Liver (tissue), 9 donors: Measurements from ENCODE around the gene ECEL1. TPM values are rescaled to one million over a fixed set of nuclear protein-coding genes. Genes with fewer than 3 reads are reported as not detected.

ENCODE experiments used
- DNase-seq: peaks from one replicate; pipeline ENCODE4 v3.0.0-alpha.2; 2017; ENCODE audit warnings: low spot score
- H3K27ac ChIP-seq, 2 donors: one replicate each; pipeline ENCODE4 v1.7.0; 2013; ENCODE audit warnings: inconsistent platforms in 2 of 2, low read length in 2 of 2, control low read depth in 1 of 2, low read depth in 1 of 2, mild to moderate bottlenecking in 1 of 2
- H3K27me3 ChIP-seq, 4 donors: one replicate each; pipeline versions ENCODE4 v1.6.1 to v1.7.0; 2013; ENCODE audit warnings: low read length in 3 of 4, inconsistent platforms in 1 of 4, mild to moderate bottlenecking in 1 of 4, moderate library complexity in 1 of 4; ENCODE audit not compliant: control insufficient read depth in 4 of 4, insufficient read depth in 4 of 4
- H3K36me3 ChIP-seq, 4 donors: one replicate each; pipeline versions ENCODE4 v1.6.1 to v1.7.0; 2013; ENCODE audit warnings: low read length in 3 of 4, mild to moderate bottlenecking in 3 of 4, low read depth in 1 of 4, moderate library complexity in 1 of 4; ENCODE audit not compliant: control insufficient read depth in 4 of 4, insufficient read depth in 3 of 4
- H3K4me1 ChIP-seq, 4 donors: one replicate each; pipeline versions ENCODE4 v1.6.1 to v1.7.0; 2013; ENCODE audit warnings: low read length in 3 of 4, mild to moderate bottlenecking in 3 of 4, moderate library complexity in 1 of 4; ENCODE audit not compliant: control insufficient read depth in 4 of 4, insufficient read depth in 4 of 4
- H3K4me3 ChIP-seq, 3 donors: one replicate each; pipeline versions ENCODE4 v1.6.1 to v1.7.0; 2013; ENCODE audit warnings: low read length in 3 of 3, control low read depth in 1 of 3, low read depth in 1 of 3, mild to moderate bottlenecking in 1 of 3
- H3K9ac ChIP-seq, 2 donors: one replicate each; pipeline ENCODE4 v1.7.0; 2013; ENCODE audit warnings: low read length in 2 of 2, mild to moderate bottlenecking in 2 of 2, moderate library complexity in 2 of 2, control low read depth in 1 of 2, low read depth in 1 of 2
- H3K9me3 ChIP-seq, 4 donors: one replicate each; pipeline versions ENCODE4 v1.6.1 to v1.7.0; 2013; ENCODE audit warnings: low read length in 3 of 4; ENCODE audit not compliant: control insufficient read depth in 4 of 4
- ATF3 ChIP-seq: IDR thresholded peaks from 2 replicates; pipeline ENCODE4 v1.6.1; 2016; ENCODE audit warnings: antibody characterized with exemption
- CTCF ChIP-seq: fragments of 150-350 bp; IDR thresholded peaks from 2 replicates; pipeline ENCODE4 v1.5.1; 2017; ENCODE audit warnings: improper control_type of control experiment, low read depth, low read length; ENCODE audit not compliant: missing input control
- EGR1 ChIP-seq, 2 donors: IDR thresholded peaks; 2 replicates each; pipeline ENCODE4 v1.6.1; 2016 to 2018; ENCODE audit warnings: antibody characterized with exemption in 2 of 2, low read depth in 2 of 2
- FOXA1 ChIP-seq: IDR thresholded peaks from 2 replicates; pipeline ENCODE4 v1.6.1; 2016; ENCODE audit warnings: antibody characterized with exemption
- FOXA2 ChIP-seq: IDR thresholded peaks from 2 replicates; pipeline ENCODE4 v1.6.1; 2016; ENCODE audit warnings: antibody characterized with exemption
- GABPA ChIP-seq, 2 donors: IDR thresholded peaks in 1 of 2; conservative IDR thresholded peaks in 1 of 2; 2 replicates each; pipeline ENCODE4 v1.6.1; 2016; ENCODE audit warnings: antibody characterized with exemption in 2 of 2, mild to moderate bottlenecking in 1 of 2, moderate library complexity in 1 of 2
- HNF4A ChIP-seq, 2 donors: conservative IDR thresholded peaks; 2 replicates each; pipeline ENCODE4 v1.6.1; 2016; ENCODE audit warnings: antibody characterized with exemption in 2 of 2, mild to moderate bottlenecking in 2 of 2
- HNF4G ChIP-seq: IDR thresholded peaks from 2 replicates; pipeline ENCODE4 v1.6.1; 2016; ENCODE audit warnings: antibody characterized with exemption
- JUND ChIP-seq, 2 donors: IDR thresholded peaks; 2 replicates each; pipeline ENCODE4 v1.6.1; 2016; ENCODE audit warnings: antibody characterized with exemption in 2 of 2
- NR2F2 ChIP-seq: IDR thresholded peaks from 2 replicates; pipeline ENCODE4 v1.6.1; 2016; ENCODE audit warnings: antibody characterized with exemption
- RAD21 ChIP-seq, 2 donors: IDR thresholded peaks; 2 replicates each; pipeline ENCODE4 v1.6.1; 2016; ENCODE audit warnings: antibody characterized with exemption in 2 of 2, mild to moderate bottlenecking in 2 of 2
- RXRA ChIP-seq, 2 donors: IDR thresholded peaks; 2 replicates each; pipeline ENCODE4 v1.6.1; 2017 to 2018; ENCODE audit warnings: antibody characterized with exemption in 2 of 2, mild to moderate bottlenecking in 1 of 2
- SP1 ChIP-seq: IDR thresholded peaks from 2 replicates; pipeline ENCODE4 v1.6.1; 2018; ENCODE audit warnings: antibody characterized with exemption, mild to moderate bottlenecking
- TAF1 ChIP-seq: conservative IDR thresholded peaks from 2 replicates; pipeline ENCODE4 v1.6.1; 2016; ENCODE audit warnings: antibody characterized with exemption, mild to moderate bottlenecking
- YY1 ChIP-seq: IDR thresholded peaks from 2 replicates; pipeline ENCODE4 v1.6.1; 2016; ENCODE audit warnings: antibody characterized with exemption, mild to moderate bottlenecking
- WGBS: extraction: QIAGEN DNeasy Blood & Tissue Kit; methylation state at CpG from one replicate; pipeline ENCODE4 v1.1.7; 2013; 5-methylcytosine and 5-hydroxymethylcytosine counted together
- polyA plus RNA-seq, 2 donors: library from polyadenylated mRNA; stranded (reverse) in 1 of 2; unstranded in 1 of 2; fragments of 200-250 nt in 1 of 2; fragments of >200 nt in 1 of 2; fragmentation: Nextera tagmentation in 1 of 2; extraction: Ambion mirVana in 1 of 2; gene quantifications; one replicate each; pipeline versions ENCODE4 v1.2.1 to v1.2.3, GENCODE V29; 2013 to 2015
- total RNA-seq, 2 donors: library from RNA; depleted of rRNA; stranded (reverse); fragments of >200 nt; gene quantifications; one replicate each; pipeline ENCODE4 v1.2.3, GENCODE V29; 2014
- TF ChIP-seq, protein P1 (sequence below): IDR thresholded peaks from 2 replicates; pipeline ENCODE4 v1.6.1; 2016; ENCODE audit warnings: antibody characterized with exemption
- TF ChIP-seq, protein P2 (sequence below): IDR thresholded peaks from 2 replicates; pipeline ENCODE4 v1.6.1; 2016; ENCODE audit warnings: antibody characterized with exemption, mild to moderate bottlenecking
- TF ChIP-seq, protein P3 (sequence below): IDR thresholded peaks from 2 replicates; pipeline ENCODE4 v1.6.1; 2016; ENCODE audit warnings: antibody characterized with exemption
- donor health status: healthy.
- donor health status: healthy.
- donor health status: healthy.
- donor health status: healthy.
- donor health status: healthy.

ECEL1 gene
- total and polyA plus RNA-seq, 4 donors: 0.67 to 1.8 TPM; not detected in 2

GRCh38 chr2:232504438-232504837 is 16.8 kb upstream of the ECEL1 start:
- H3K27ac ChIP-seq: no peak overlapping the region
- DNase-seq: no peak
- no peak overlapping the region for H3K9ac ChIP-seq
- H3K27me3 ChIP-seq: no peaks in the 10 kb centered on the region
- TF ChIP-seq GABPA (IDR thresholded peaks at IDR 0.05 in 1 of 2, conservative IDR thresholded peaks at IDR 0.05 in 1 of 2): no peak
- TF ChIP-seq FOXA1: no peak
- TF ChIP-seq TAF1: no peak
- TF ChIP-seq HNF4G: no peak
- TF ChIP-seq RXRA (IDR thresholded peaks at IDR 0.05): no peak
- no peak for TF ChIP-seq EGR1 (IDR thresholded peaks at IDR 0.05; ENCODE audit: low read depth in 2 of 2)
- TF ChIP-seq, protein P1, sequence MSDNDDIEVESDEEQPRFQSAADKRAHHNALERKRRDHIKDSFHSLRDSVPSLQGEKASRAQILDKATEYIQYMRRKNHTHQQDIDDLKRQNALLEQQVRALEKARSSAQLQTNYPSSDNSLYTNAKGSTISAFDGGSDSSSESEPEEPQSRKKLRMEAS: no peak
- no peak for TF ChIP-seq CTCF
- no peak for TF ChIP-seq RAD21 (IDR thresholded peaks at IDR 0.05)
- TF ChIP-seq, protein P2, sequence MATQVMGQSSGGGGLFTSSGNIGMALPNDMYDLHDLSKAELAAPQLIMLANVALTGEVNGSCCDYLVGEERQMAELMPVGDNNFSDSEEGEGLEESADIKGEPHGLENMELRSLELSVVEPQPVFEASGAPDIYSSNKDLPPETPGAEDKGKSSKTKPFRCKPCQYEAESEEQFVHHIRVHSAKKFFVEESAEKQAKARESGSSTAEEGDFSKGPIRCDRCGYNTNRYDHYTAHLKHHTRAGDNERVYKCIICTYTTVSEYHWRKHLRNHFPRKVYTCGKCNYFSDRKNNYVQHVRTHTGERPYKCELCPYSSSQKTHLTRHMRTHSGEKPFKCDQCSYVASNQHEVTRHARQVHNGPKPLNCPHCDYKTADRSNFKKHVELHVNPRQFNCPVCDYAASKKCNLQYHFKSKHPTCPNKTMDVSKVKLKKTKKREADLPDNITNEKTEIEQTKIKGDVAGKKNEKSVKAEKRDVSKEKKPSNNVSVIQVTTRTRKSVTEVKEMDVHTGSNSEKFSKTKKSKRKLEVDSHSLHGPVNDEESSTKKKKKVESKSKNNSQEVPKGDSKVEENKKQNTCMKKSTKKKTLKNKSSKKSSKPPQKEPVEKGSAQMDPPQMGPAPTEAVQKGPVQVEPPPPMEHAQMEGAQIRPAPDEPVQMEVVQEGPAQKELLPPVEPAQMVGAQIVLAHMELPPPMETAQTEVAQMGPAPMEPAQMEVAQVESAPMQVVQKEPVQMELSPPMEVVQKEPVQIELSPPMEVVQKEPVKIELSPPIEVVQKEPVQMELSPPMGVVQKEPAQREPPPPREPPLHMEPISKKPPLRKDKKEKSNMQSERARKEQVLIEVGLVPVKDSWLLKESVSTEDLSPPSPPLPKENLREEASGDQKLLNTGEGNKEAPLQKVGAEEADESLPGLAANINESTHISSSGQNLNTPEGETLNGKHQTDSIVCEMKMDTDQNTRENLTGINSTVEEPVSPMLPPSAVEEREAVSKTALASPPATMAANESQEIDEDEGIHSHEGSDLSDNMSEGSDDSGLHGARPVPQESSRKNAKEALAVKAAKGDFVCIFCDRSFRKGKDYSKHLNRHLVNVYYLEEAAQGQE: no peak
- no peak for TF ChIP-seq NR2F2
- no peak for TF ChIP-seq HNF4A (conservative IDR thresholded peaks at IDR 0.05)
- no peak for TF ChIP-seq SP1
- TF ChIP-seq, protein P3, sequence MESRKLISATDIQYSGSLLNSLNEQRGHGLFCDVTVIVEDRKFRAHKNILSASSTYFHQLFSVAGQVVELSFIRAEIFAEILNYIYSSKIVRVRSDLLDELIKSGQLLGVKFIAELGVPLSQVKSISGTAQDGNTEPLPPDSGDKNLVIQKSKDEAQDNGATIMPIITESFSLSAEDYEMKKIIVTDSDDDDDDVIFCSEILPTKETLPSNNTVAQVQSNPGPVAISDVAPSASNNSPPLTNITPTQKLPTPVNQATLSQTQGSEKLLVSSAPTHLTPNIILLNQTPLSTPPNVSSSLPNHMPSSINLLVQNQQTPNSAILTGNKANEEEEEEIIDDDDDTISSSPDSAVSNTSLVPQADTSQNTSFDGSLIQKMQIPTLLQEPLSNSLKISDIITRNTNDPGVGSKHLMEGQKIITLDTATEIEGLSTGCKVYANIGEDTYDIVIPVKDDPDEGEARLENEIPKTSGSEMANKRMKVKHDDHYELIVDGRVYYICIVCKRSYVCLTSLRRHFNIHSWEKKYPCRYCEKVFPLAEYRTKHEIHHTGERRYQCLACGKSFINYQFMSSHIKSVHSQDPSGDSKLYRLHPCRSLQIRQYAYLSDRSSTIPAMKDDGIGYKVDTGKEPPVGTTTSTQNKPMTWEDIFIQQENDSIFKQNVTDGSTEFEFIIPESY: no peak
- TF ChIP-seq FOXA2: no peak
- TF ChIP-seq ATF3: no peak
- no peak for TF ChIP-seq JUND (IDR thresholded peaks at IDR 0.05)
- TF ChIP-seq YY1: no peak
- peaks cover 0 to 1% (median 0%) of the 10 kb centered on the region in 4 donors for H3K36me3 ChIP-seq
- WGBS: 86% methylated on average over 2 of the region's 2 CpGs
- peaks cover 2 to 9% (median 5%) of the 10 kb centered on the region in 4 donors for H3K4me1 ChIP-seq
- H3K4me3 ChIP-seq: no peak overlapping the region
- H3K9me3 ChIP-seq: no peaks in the 10 kb centered on the region
